GM12891 (cell line): ENCODE results near the gene KIFC3.
"Not testable (repeated sequence)": the region's sequence is repeated elsewhere in the genome, so short reads cannot be mapped to it uniquely, and the experiment has no call there.

Experiments used
- DNase-seq: peaks from one replicate; pipeline ENCODE4 v3.0.0; 2011; ENCODE audit warnings: low spot score; ENCODE audit not compliant: insufficient read length
- FAIRE-seq: peaks from 2 replicates; lab custom pipeline; 2011; peaks lifted over from hg19 to GRCh38; lab: Jason Lieb, UNC
- PAX5 ChIP-seq: IDR thresholded peaks from 2 replicates; pipeline ENCODE4 v1.6.1; 2011; ENCODE audit warnings: low read length, moderate library complexity, mild to moderate bottlenecking; ENCODE audit not compliant: insufficient read depth, severe bottlenecking
- POLR2A ChIP-seq: IDR thresholded peaks from 2 replicates; pipeline ENCODE4 v1.6.1; 2011; ENCODE audit warnings: low read depth, low read length, control low read depth
- POLR2AphosphoS5 ChIP-seq: IDR thresholded peaks from 2 replicates; pipeline ENCODE4 v1.6.1; 2011; ENCODE audit warnings: low read depth, low read length, control low read depth
- POU2F2 ChIP-seq: IDR thresholded peaks from 2 replicates; pipeline ENCODE4 v1.6.1; 2011; ENCODE audit warnings: low read depth, mild to moderate bottlenecking, control low read depth, low read length, moderate library complexity
- SPI1 ChIP-seq: IDR thresholded peaks from 2 replicates; pipeline ENCODE4 v1.6.1; 2011; ENCODE audit warnings: low read depth, low read length, control low read depth
- TAF1 ChIP-seq: IDR thresholded peaks from 2 replicates; pipeline ENCODE4 v1.6.1; 2011; ENCODE audit warnings: low read depth, low read length, control low read depth

The KIFC3 gene

DNA sequence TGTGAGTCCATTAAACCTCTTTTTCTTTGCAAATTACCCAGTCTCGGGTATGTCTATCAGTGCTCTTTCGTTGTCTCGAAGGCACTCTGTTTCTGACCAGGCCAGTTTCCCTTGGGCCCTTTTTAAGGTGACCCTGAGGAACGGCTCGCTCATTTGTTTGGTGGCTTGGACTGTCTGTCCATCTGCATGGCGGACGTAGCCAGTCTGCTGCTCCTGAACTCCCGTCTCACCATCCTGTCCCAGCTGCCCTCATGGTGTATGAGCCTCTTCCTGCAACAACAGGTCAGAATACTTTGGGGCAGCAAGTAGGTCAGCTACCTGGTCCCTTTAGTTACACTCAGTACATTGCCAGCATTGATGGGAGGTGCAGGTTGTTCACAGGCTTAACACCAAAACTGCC, 88.7 kb downstream of the KIFC3 start:
- FAIRE-seq: no peak
- TF ChIP-seq POLR2AphosphoS5 (no peak), SPI1 (no peak), POU2F2 (no peak), POLR2A (no peak), TAF1 (no peak), PAX5 (no peak)
- no peak for DNase-seq

DNA sequence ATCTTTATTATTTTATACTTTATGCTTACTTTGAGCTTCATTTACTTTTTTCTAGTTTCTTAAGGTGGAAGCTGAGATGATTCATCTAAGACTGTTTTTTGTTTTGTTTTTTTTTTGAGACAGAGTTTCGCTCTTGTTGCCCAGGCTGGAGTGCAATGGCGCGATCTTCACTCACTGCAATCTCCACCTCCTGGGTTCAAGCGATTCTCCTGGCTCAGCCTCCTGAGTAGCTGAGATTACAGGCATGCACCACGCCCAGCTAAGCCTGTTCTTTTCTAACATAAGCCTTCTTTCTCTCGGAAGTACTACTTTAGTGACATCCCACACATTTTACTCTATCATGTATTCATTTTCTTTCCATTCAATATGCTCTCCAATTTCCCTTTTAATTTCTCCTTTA, 89.7 kb downstream of the KIFC3 start:
- not testable (repeated sequence) for FAIRE-seq

DNA sequence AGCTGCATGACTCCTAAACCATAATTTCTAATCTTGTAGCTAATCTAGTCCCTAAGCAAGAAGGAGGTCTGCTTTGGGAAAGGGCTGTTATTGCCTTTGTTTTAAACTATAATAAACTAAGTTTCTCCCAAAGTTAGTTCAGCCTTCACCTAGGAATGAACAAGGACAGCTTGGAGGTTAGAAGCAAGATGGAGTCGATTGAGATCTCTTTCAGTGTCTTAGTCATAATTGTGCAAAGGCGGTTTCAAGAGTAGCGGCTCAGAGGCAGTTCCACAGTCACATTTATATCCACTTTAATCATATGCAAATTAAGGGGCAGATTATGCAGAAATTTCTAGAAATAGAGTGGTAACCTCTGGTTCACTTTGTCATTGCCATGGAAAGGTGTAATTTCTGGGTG, 90.3 kb downstream of the KIFC3 start:
- DNase-seq: no peak
- no peak for FAIRE-seq
- no peak for TF ChIP-seq PAX5
- TF ChIP-seq TAF1: no peak
- no peak for TF ChIP-seq POLR2A
- TF ChIP-seq SPI1: no peak

More for the DNA sequence above, 89.7 kb downstream of the KIFC3 start:
- not testable (repeated sequence) for DNase-seq

DNA sequence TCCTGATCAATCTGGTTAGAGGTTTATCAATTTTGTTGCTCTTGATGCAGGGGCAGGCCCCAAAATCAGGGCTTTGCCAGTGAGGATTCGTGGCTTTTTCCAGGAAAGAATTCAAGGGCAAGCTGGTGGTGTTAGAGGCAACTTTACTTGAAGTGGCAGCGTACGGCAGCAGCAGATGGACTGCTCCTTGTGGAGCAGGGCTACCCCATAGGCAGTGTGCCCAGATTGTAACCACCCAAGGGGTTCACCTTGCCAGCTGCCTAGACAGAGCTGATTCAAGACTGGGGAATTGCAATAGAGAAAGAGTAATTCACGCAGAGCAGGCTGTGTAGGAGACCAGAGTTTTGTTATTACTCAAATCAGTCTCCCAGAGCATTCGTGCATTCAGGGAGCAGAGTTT, 90.9 kb downstream of the KIFC3 start:
- FAIRE-seq (no peak), DNase-seq (no peak)
- TF ChIP-seq TAF1: no peak
- TF ChIP-seq SPI1: no peak
- no peak for TF ChIP-seq POLR2A
- no peak for TF ChIP-seq POU2F2

DNA sequence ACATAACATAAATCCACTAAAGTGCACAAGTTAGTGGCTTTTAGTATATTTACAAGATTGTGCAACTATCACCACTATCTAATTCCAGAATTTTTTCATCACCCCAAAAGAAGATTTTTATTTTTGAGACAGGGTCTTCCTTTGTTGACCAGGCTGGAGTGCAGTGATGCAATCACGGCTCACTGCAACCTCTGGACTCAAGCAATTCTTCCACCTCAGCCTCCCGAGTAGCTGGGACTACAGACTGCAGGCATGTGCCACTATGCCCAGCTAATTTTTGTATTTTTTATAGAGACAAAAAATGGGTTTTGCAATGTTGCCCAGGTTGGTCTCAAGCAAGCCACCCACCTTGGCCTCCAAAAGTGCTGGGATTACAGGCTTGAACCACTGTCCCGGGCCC, 92.6 kb downstream of the KIFC3 start:
- no peak for FAIRE-seq
- TF ChIP-seq PAX5 (no peak), POLR2AphosphoS5 (no peak), TAF1 (no peak)
- DNase-seq: no peak
